ENCODE results near the gene PCIF1.

GRCh38 chr20:45959126-45959525, 24.6 kb downstream of the PCIF1 start:
- no peak for TF ChIP-seq CTCF (IDR thresholded peaks at IDR 0.05; ENCODE audit: low read depth, low read length)
- TF ChIP-seq EZH2phosphoT487 (IDR thresholded peaks at IDR 0.05; ENCODE audit: low read depth), result no peak

Measured in OCI-LY3 (cell line).